Neuronal stem cell (in vitro differentiated cells): ENCODE data around the gene NCR3LG1.
"Not testable (repeated sequence)": the region's sequence is repeated elsewhere in the genome, so short reads cannot be mapped to it uniquely, and the experiment has no call there.

ENCODE experiments used
- DNase-seq: peaks from one replicate; pipeline ENCODE4 v3.0.0-alpha.2; 2013; ENCODE audit warnings: low spot score
- H2AFZ ChIP-seq: one replicate; pipeline ENCODE4 v1.6.1; 2013; ENCODE audit warnings: mild to moderate bottlenecking, low read length, inconsistent platforms
- H2AK5ac ChIP-seq: 2 replicates; pipeline ENCODE4 v1.6.1; 2013; ENCODE audit warnings: low read depth, mild to moderate bottlenecking, inconsistent platforms, low read length, moderate library complexity, mixed read lengths
- H2BK120ac ChIP-seq: 2 replicates; pipeline ENCODE4 v1.6.1; 2013; ENCODE audit warnings: low read depth, mild to moderate bottlenecking, inconsistent platforms, low read length, moderate library complexity, mixed read lengths
- H2BK12ac ChIP-seq: one replicate; pipeline ENCODE4 v1.6.1; 2013; ENCODE audit warnings: low read length, inconsistent platforms
- H2BK15ac ChIP-seq: 2 replicates; pipeline ENCODE4 v1.6.1; 2013; ENCODE audit warnings: mild to moderate bottlenecking, low read length, inconsistent platforms, mixed read lengths
- H2BK5ac ChIP-seq: one replicate; pipeline ENCODE4 v1.6.1; 2013; ENCODE audit warnings: inconsistent platforms, mild to moderate bottlenecking, low read length, moderate library complexity
- H3K14ac ChIP-seq: one replicate; pipeline ENCODE4 v1.6.1; 2013; ENCODE audit warnings: low read length, inconsistent platforms
- H3K18ac ChIP-seq: 2 replicates; pipeline ENCODE4 v1.6.1; 2013; ENCODE audit warnings: low read length, inconsistent platforms
- H3K23ac ChIP-seq: 2 replicates; pipeline ENCODE4 v1.6.1; 2013; ENCODE audit warnings: low read depth, mild to moderate bottlenecking, mixed read lengths, low read length, inconsistent platforms; ENCODE audit not compliant: poor library complexity
- H3K27ac ChIP-seq: replicated peaks from 3 replicates; pipeline ENCODE4 v1.5.1; 2013; ENCODE audit warnings: low read length, inconsistent platforms
- H3K27me3 ChIP-seq, 3 experiments: 2 replicates each; pipeline ENCODE4 v1.6.1; 2013; ENCODE audit warnings: low read length in 3 of 3, mild to moderate bottlenecking in 2 of 3, inconsistent platforms in 1 of 3, low read depth in 1 of 3, mixed read lengths in 1 of 3, moderate library complexity in 1 of 3; ENCODE audit not compliant: control insufficient read depth in 3 of 3, insufficient read depth in 3 of 3
- H3K36me3 ChIP-seq, 2 donors: replicated peaks in 1 of 2; 2 replicates each; pipeline ENCODE4 v1.6.1; 2013; ENCODE audit warnings: low read length in 2 of 2; ENCODE audit not compliant: control insufficient read depth in 2 of 2, insufficient read depth in 2 of 2
- H3K4ac ChIP-seq: 2 replicates; pipeline ENCODE4 v1.6.1; 2013; ENCODE audit warnings: inconsistent platforms, mild to moderate bottlenecking, low read length, moderate library complexity
- H3K4me1 ChIP-seq, 2 donors: 1 replicate in 1 of 2; 2 replicates in 1 of 2; pipeline ENCODE4 v1.6.1; 2013; ENCODE audit warnings: low read length in 2 of 2, low read depth in 1 of 2; ENCODE audit not compliant: control insufficient read depth in 2 of 2, insufficient read depth in 1 of 2
- H3K4me2 ChIP-seq: one replicate; pipeline ENCODE4 v1.6.1; 2013; ENCODE audit warnings: mild to moderate bottlenecking, low read length, inconsistent platforms; ENCODE audit not compliant: insufficient read depth, poor library complexity, severe bottlenecking
- H3K4me3 ChIP-seq, 2 donors: 2 replicates each; pipeline ENCODE4 v1.5.1; 2013; ENCODE audit warnings: low read length in 2 of 2, mild to moderate bottlenecking in 2 of 2, inconsistent platforms in 1 of 2, moderate library complexity in 1 of 2
- H3K79me1 ChIP-seq: one replicate; pipeline ENCODE4 v1.6.1; 2013; ENCODE audit warnings: low read depth, mild to moderate bottlenecking, inconsistent platforms, low read length, moderate library complexity
- H3K9ac ChIP-seq: one replicate; pipeline ENCODE4 v1.6.1; 2013; ENCODE audit warnings: mild to moderate bottlenecking, low read depth, low read length, inconsistent platforms; ENCODE audit not compliant: poor library complexity
- H3K9me3 ChIP-seq, 2 donors: replicated peaks in 1 of 2; 2 replicates each; pipeline versions ENCODE3 to v1.6.1; 2013; ENCODE audit warnings: low read length in 2 of 2, mild to moderate bottlenecking in 2 of 2, inconsistent platforms in 1 of 2, low read depth in 1 of 2, mixed read lengths in 1 of 2, moderate library complexity in 1 of 2; ENCODE audit not compliant: control insufficient read depth in 2 of 2, insufficient read depth in 1 of 2
- H4K8ac ChIP-seq: one replicate; pipeline ENCODE4 v1.6.1; 2013; ENCODE audit warnings: low read depth, mild to moderate bottlenecking, inconsistent platforms, low read length, moderate library complexity
- H4K91ac ChIP-seq: one replicate; pipeline ENCODE4 v1.6.1; 2013; ENCODE audit warnings: low read length, low read depth, mild to moderate bottlenecking, inconsistent platforms; ENCODE audit not compliant: poor library complexity
- WGBS, 2 donors: extraction: QIAGEN DNeasy Blood & Tissue Kit; methylation state at CpG; one replicate each; pipeline ENCODE4 v1.1.7; 2013; ENCODE audit warnings: missing lambda C conversion rate in 2 of 2, mixed read lengths in 1 of 2; ENCODE audit not compliant: insufficient read length in 2 of 2, insufficient replicate concordance in 1 of 2; ENCODE audit errors: extremely low coverage in 2 of 2; 5-methylcytosine and 5-hydroxymethylcytosine counted together

NCR3LG1 gene

GRCh38 chr11:17426233-17426632 is 74.6 kb downstream of the NCR3LG1 start:
- not testable (repeated sequence) for H3K9ac ChIP-seq, H3K9me3 ChIP-seq, H4K8ac ChIP-seq, H2BK5ac ChIP-seq, H3K27ac ChIP-seq, H3K18ac ChIP-seq, H3K23ac ChIP-seq, H3K36me3 ChIP-seq, H2AFZ ChIP-seq, DNase-seq, H2BK15ac ChIP-seq, H2BK120ac ChIP-seq, H3K4me1 ChIP-seq, H3K4me2 ChIP-seq, H3K4me3 ChIP-seq, H3K79me1 ChIP-seq, H4K91ac ChIP-seq, H2AK5ac ChIP-seq, H3K4ac ChIP-seq, H3K14ac ChIP-seq, H2BK12ac ChIP-seq
- WGBS, 2 donors = no CpG with 5 or more reads among the region's 5 CpGs
- H3K27me3 ChIP-seq = peaks cover 0 to 20% (median 0%) of the 10 kb centered on the region in 3 experiments
